Measurements from ENCODE around the gene NPC1L1. TPM values are rescaled to one million over a fixed set of nuclear protein-coding genes. Genes with fewer than 3 reads are reported as not detected.

Gene NPC1L1
- polyA plus RNA-seq, 3 donors: 0.04 TPM; not detected in 2

DNA sequence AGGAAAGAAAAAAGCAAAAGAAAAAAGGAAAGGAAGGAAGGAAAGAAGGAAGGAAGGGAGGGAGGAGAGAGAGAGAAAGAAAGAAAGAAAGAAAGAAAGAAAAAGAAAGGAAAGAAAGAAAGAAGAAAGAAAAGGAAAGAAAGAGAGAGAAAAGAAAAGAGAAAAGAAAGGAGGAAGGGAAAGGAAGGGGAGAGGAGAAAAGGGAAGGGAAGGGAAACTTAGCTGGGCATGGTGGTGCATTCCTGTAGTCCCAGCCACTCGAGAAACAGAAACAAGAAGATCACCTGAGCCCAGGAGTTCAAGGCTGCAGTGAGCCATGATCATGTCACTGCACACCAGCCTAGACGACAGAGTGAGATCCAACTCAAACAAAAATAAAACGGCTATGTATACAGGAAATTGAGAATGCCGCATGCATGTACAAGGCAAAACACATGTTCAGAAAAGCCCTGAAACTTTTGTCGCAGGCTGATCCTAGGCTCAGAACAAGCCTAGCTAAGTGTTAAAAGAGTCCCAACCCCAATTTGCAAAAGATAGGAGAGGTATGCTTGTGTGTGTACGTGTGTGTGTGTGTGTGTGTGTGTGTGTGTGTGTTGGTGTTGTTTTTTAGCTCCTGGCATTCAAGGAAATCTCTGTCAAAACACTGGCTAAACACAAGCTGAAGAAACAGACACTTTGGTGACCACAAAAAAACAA is 6.6 kb upstream of the NPC1L1 start:
- TF ChIP-seq, protein P1, sequence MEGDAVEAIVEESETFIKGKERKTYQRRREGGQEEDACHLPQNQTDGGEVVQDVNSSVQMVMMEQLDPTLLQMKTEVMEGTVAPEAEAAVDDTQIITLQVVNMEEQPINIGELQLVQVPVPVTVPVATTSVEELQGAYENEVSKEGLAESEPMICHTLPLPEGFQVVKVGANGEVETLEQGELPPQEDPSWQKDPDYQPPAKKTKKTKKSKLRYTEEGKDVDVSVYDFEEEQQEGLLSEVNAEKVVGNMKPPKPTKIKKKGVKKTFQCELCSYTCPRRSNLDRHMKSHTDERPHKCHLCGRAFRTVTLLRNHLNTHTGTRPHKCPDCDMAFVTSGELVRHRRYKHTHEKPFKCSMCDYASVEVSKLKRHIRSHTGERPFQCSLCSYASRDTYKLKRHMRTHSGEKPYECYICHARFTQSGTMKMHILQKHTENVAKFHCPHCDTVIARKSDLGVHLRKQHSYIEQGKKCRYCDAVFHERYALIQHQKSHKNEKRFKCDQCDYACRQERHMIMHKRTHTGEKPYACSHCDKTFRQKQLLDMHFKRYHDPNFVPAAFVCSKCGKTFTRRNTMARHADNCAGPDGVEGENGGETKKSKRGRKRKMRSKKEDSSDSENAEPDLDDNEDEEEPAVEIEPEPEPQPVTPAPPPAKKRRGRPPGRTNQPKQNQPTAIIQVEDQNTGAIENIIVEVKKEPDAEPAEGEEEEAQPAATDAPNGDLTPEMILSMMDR (IDR thresholded peaks at IDR 0.05): no peak
- peaks cover 5 to 6% of the 10 kb centered on the region in 2 donors for H3K4me1 ChIP-seq (ENCODE audit: control insufficient read depth in 1 of 2, insufficient read depth in 2 of 2, low read length in 2 of 2)
- Mint-ChIP-seq H3K36me3 (no peaks in the 10 kb centered on the region), H3K27ac (no peak overlapping the region), H3K4me3 (no peak overlapping the region), H3K4me1 (peaks cover 9% of the 10 kb centered on the region), H3K27me3 (ENCODE audit: low read depth in 3 of 3) (peaks cover 12 to 22% (median 17%) of the 10 kb centered on the region in 3 donors), H3K9me3 (peaks cover 0 to 6% (median 0%) of the 10 kb centered on the region in 7 donors)
- H2AFZ ChIP-seq (ENCODE audit: insufficient read depth, low read depth, low read length, poor library complexity, severe bottlenecking): no peak overlapping the region
- no peaks in the 10 kb centered on the region for H3K79me2 ChIP-seq (ENCODE audit: insufficient read depth, low read length)
- no peak overlapping the region for H3K9ac ChIP-seq (ENCODE audit: insufficient read depth, low read length, poor library complexity, severe bottlenecking)
- intact Hi-C loops (cut with micrococcal nuclease): no loop called here
- no peaks in the 10 kb centered on the region for H3K36me3 ChIP-seq (replicated peaks in 1 of 2; ENCODE audit: control insufficient read depth in 1 of 2, insufficient read depth in 2 of 2, low read length in 2 of 2)
- no peak for DNase-seq
- H3K4me3 ChIP-seq (replicated peaks in 1 of 3; ENCODE audit: low read depth in 2 of 3, low read length in 3 of 3): no peak overlapping the region
- no peaks in the 10 kb centered on the region for H4K20me1 ChIP-seq (ENCODE audit: insufficient read depth, low read length)
- WGBS (ENCODE audit: insufficient coverage): 88% methylated on average over 5 of the region's 6 CpGs
- H3K27ac ChIP-seq (ENCODE audit: low read depth in 1 of 2, low read length in 2 of 2): no peak overlapping the region
- no peak overlapping the region for H3K4me2 ChIP-seq (replicated peaks; ENCODE audit: extremely low read depth, low read length, poor library complexity, severe bottlenecking)
- H3K9me3 ChIP-seq (replicated peaks in 1 of 2; ENCODE audit: control insufficient read depth in 1 of 2, insufficient read depth in 1 of 2, low read length in 2 of 2): no peaks in the 10 kb centered on the region
- no peaks in the 10 kb centered on the region for H3K27me3 ChIP-seq (ENCODE audit: control insufficient read depth in 2 of 2, insufficient read depth in 2 of 2, low read length in 2 of 2)

DNA sequence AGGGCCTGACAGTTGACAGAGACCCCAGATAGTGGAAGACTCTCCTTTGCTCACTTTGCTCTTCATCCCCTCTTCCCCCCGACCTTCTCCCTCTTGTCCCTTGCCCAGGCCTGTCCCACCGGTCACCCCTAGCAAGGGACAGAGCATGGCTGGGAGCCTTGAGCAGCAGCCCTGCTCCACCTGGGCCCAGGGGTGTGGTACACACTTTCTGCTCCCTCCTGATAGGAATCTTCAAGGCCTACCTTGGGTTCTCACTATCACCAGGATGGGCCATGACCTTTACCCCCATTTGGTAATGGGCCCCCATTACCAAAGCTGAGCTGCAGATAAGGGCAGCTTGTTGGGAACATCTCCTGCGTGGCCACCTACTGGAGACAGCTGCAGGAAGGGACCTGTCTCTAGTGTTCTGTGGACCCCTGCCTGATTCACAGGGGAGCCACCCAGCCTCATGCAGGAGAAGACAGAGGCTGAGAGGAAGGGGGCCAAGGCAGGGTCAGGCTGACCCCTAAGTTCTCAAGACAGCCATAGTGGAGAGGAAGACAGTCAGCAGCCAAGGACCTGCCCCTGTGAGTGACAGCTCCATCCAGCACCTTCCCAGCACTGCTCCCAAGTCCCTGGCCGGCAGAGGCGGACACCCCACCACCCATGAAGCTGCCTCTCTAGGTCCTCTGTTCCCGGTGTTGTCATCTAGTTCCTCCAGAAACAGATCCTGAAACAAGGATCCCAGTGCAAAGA is 913 bp upstream of the NPC1L1 start:
- Mint-ChIP-seq H3K27ac (peak overlapping the region in 1 of 7 donors; percentile 25), H3K9me3 (no peaks in the 10 kb centered on the region), H3K27me3 (ENCODE audit: low read depth in 3 of 3) (peaks cover 2 to 14% (median 3%) of the 10 kb centered on the region in 3 donors), H3K4me1 (peaks cover 9% of the 10 kb centered on the region), H3K4me3 (no peak overlapping the region), H3K36me3 (no peaks in the 10 kb centered on the region)
- no peak overlapping the region for H3K4me3 ChIP-seq (replicated peaks in 1 of 3; ENCODE audit: low read depth in 2 of 3, low read length in 3 of 3)
- intact Hi-C loops (cut with micrococcal nuclease): no loop called here
- H3K27ac ChIP-seq (ENCODE audit: low read depth in 1 of 2, low read length in 2 of 2): no peak overlapping the region
- H2AFZ ChIP-seq (ENCODE audit: insufficient read depth, low read depth, low read length, poor library complexity, severe bottlenecking): no peak overlapping the region
- 94% methylated on average over 5 of the region's 6 CpGs for WGBS (ENCODE audit: insufficient coverage)
- H3K9ac ChIP-seq (ENCODE audit: insufficient read depth, low read length, poor library complexity, severe bottlenecking): no peak overlapping the region
- H3K79me2 ChIP-seq (ENCODE audit: insufficient read depth, low read length): no peaks in the 10 kb centered on the region
- DNase-seq: no peak
- H3K4me2 ChIP-seq (replicated peaks; ENCODE audit: extremely low read depth, low read length, poor library complexity, severe bottlenecking): no peak overlapping the region
- no peaks in the 10 kb centered on the region for H3K27me3 ChIP-seq (ENCODE audit: control insufficient read depth in 2 of 2, insufficient read depth in 2 of 2, low read length in 2 of 2)
- peaks cover 7 to 11% of the 10 kb centered on the region in 2 donors for H3K4me1 ChIP-seq (ENCODE audit: control insufficient read depth in 1 of 2, insufficient read depth in 2 of 2, low read length in 2 of 2)
- TF ChIP-seq, protein P1 (IDR thresholded peaks at IDR 0.05): no peak
- no peaks in the 10 kb centered on the region for H3K9me3 ChIP-seq (replicated peaks in 1 of 2; ENCODE audit: control insufficient read depth in 1 of 2, insufficient read depth in 1 of 2, low read length in 2 of 2)
- H4K20me1 ChIP-seq (ENCODE audit: insufficient read depth, low read length): no peaks in the 10 kb centered on the region
- H3K36me3 ChIP-seq (replicated peaks in 1 of 2; ENCODE audit: control insufficient read depth in 1 of 2, insufficient read depth in 2 of 2, low read length in 2 of 2): no peaks in the 10 kb centered on the region

Measured in CD14-positive monocyte (primary cell).